HG03575 (cell line): ENCODE measurements around the gene ABL1.

Experiments used
- ATAC-seq: cut with Tn5 transposase; IDR thresholded peaks from one replicate; pipeline ENCODE4 v1.9.1; 2021; ENCODE audit not compliant: unreplicated experiment, insufficient number of reproducible peaks, low FRiP score; ENCODE audit errors: extremely low read depth

Gene ABL1

GRCh38 chr9:130884542-130885483, 49.8 kb downstream of the ABL1 start:
- no peak for ATAC-seq

- ATAC-seq = no peak
Measured at GRCh38 chr9:130885484-130886375, 50.7 kb downstream of the ABL1 start.

- ATAC-seq = no peak
Measured at GRCh38 chr9:130886981-130887380, 51.9 kb downstream of the ABL1 start.

- ATAC-seq = no peak
Measured at GRCh38 chr9:130887494-130888144, 52.6 kb downstream of the ABL1 start.

- ATAC-seq = no peak
Measured at GRCh38 chr9:130888146-130888885, 53.3 kb downstream of the ABL1 start.

- no peak for ATAC-seq
Measured at GRCh38 chr9:130890124-130890523, 55.1 kb downstream of the ABL1 start.

GRCh38 chr9:130890870-130891687, 56.0 kb downstream of the ABL1 start:
- no peak for ATAC-seq

- ATAC-seq = no peak
Measured at GRCh38 chr9:130891688-130892476, 56.8 kb downstream of the ABL1 start.

- ATAC-seq = no peak
Measured at GRCh38 chr9:130892477-130893304, 57.6 kb downstream of the ABL1 start.

- ATAC-seq = no peak
Measured at GRCh38 chr9:130893341-130894101, 58.5 kb downstream of the ABL1 start.

- no peak for ATAC-seq
Measured at GRCh38 chr9:130894546-130894945, 59.5 kb downstream of the ABL1 start.

- ATAC-seq = no peak
Measured at GRCh38 chr9:130895038-130895437, 60.0 kb downstream of the ABL1 start.

- no peak for ATAC-seq
Measured at GRCh38 chr9:130895481-130896232, 60.6 kb downstream of the ABL1 start.

- ATAC-seq = no peak
Measured at GRCh38 chr9:130896233-130897014, 61.4 kb downstream of the ABL1 start, which contains the start of gene QRFP. TSS of gene QRFP (minus strand) at chr9:130896812. CDS start at chr9:130893838, 2,974 bp downstream.
